GM21381 (cell line): ENCODE results near the gene CARMIL1.

Experiments used
- ATAC-seq: cut with Tn5 transposase; IDR thresholded peaks from one replicate; pipeline ENCODE4 v1.9.1; 2021; ENCODE audit warnings: mild to moderate bottlenecking, moderate library complexity; ENCODE audit not compliant: unreplicated experiment

CARMIL1 gene

GRCh38 chr6:25465941-25466340, 186.8 kb downstream of the CARMIL1 start:
- ATAC-seq = no peak

- no peak for ATAC-seq
Observed at GRCh38 chr6:25468881-25469280, 189.7 kb downstream of the CARMIL1 start.

GRCh38 chr6:25469797-25470388, 190.7 kb downstream of the CARMIL1 start:
- ATAC-seq = no peak

- no peak for ATAC-seq
Observed at GRCh38 chr6:25472306-25472705, 193.1 kb downstream of the CARMIL1 start.

GRCh38 chr6:25472906-25473305, 193.7 kb downstream of the CARMIL1 start:
- no peak for ATAC-seq

- no peak for ATAC-seq
Observed at GRCh38 chr6:25473447-25473846, 194.3 kb downstream of the CARMIL1 start.

GRCh38 chr6:25476126-25476525, 197.0 kb downstream of the CARMIL1 start:
- ATAC-seq = no peak

- no peak for ATAC-seq
Observed at GRCh38 chr6:25477006-25477590, 197.9 kb downstream of the CARMIL1 start.

GRCh38 chr6:25478973-25479372, 199.8 kb downstream of the CARMIL1 start:
- no peak for ATAC-seq

- no peak for ATAC-seq
Observed at GRCh38 chr6:25481267-25481666, 202.1 kb downstream of the CARMIL1 start.

GRCh38 chr6:25482996-25483395, 203.8 kb downstream of the CARMIL1 start:
- no peak for ATAC-seq

- ATAC-seq = no peak
Observed at GRCh38 chr6:25483943-25484342, 204.8 kb downstream of the CARMIL1 start.

- no peak for ATAC-seq
Observed at GRCh38 chr6:25484900-25485299, 205.7 kb downstream of the CARMIL1 start.

- ATAC-seq = no peak
Observed at GRCh38 chr6:25485821-25486534, 206.8 kb downstream of the CARMIL1 start.

- ATAC-seq = no peak
Observed at GRCh38 chr6:25486550-25486949, 207.4 kb downstream of the CARMIL1 start.

- ATAC-seq = no peak
Observed at GRCh38 chr6:25487012-25487411, 207.8 kb downstream of the CARMIL1 start.

- no peak for ATAC-seq
Observed at GRCh38 chr6:25488156-25488555, 209.0 kb downstream of the CARMIL1 start.

GRCh38 chr6:25489399-25489798, 210.2 kb downstream of the CARMIL1 start:
- ATAC-seq = no peak

- peak; percentile 64 for ATAC-seq
Observed at GRCh38 chr6:25490018-25490801, 211.0 kb downstream of the CARMIL1 start.

GRCh38 chr6:25492951-25493350, 213.8 kb downstream of the CARMIL1 start:
- no peak for ATAC-seq

- ATAC-seq = no peak
Observed at GRCh38 chr6:25494469-25494868, 215.3 kb downstream of the CARMIL1 start.
